ENCODE results near the gene CMTM2.
"Not testable (repeated sequence)": the region's sequence is repeated elsewhere in the genome, so short reads cannot be mapped to it uniquely, and the experiment has no call there.

CMTM2 gene

DNA sequence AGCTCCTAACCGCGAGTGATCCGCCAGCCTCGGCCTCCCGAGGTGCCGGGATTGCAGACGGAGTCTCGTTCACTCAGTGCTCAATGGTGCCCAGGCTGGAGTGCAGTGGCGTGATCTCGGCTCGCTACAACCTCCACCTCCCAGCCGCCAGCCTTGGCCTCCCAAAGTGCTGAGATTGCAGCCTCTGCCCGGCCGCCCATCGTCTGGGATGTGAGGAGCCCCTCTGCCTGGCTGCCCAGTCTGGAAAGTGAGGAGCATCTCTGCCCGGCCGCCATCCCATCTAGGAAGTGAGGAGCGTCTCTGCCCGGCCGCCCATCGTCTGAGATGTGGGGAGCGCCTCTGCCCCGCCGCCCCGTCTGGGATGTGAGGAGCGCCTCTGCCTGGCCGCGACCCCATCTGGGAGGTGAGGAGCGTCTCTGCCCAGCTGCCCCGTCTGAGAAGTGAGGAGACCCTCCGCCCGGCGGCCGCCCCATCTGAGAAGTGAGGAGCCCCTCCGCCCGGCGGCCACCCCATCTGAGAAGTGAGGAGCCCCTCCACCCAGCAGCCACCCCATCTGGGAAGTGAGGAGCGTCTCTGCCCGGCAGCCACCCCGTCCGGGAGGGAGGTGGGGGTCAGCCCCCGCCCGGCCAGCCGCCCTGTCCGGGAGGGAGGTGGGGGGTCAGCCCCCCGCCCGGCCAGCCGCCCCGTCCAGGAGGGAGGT, 51.4 kb downstream of the CMTM2 start:
- not testable (repeated sequence) for DNase-seq (ENCODE audit: low spot score)

DNA sequence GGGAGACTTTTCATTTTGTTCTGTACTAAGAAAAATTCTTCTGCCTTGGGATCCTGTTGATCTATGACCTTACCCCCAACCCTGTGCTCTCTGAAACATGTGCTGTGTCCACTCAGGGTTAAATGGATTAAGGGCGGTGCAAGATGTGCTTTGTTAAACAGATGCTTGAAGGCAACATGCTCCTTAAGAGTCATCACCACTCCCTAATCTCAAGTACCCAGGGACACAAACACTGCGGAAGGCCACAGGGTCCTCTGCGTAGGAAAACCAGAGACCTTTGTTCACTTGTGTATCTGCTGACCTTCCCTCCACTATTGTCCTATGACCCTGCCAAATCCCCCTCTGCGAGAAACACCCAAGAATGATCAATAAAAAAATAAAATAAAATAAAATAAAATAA, 52.3 kb downstream of the CMTM2 start:
- DNase-seq (ENCODE audit: low spot score) = not testable (repeated sequence)

DNA sequence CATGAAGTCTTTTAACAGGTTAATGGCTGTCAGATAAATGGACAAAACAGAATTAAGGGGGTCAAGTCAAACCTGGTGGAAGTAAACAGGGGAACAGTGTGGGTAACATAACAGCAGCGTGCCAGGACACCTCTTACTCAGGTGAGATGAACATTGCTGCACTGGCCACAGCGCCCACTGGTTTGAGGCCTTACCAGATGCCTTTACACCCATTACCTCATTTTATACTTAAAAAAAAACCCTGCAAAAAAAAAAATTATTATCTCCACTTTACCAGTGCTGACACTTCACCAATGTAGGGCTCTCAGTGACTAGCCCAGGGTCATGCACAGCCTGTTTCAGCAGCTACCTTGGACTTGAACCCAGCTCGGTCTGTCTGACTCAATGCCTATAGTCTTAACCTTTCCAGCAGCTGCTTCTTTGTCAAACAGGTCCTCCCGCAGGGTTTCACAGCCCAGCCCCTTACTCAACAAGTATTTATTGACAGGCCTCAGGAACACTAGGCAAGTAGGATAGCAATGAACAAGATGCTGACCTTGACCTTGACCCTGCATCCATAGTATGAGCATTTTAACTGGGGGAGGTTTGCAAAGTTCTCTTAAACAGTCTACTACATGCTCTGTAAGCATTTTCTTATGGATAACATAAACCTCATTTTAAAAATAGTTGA, 55.4 kb downstream of the CMTM2 start:
- DNase-seq (ENCODE audit: low spot score) = no peak

DNA sequence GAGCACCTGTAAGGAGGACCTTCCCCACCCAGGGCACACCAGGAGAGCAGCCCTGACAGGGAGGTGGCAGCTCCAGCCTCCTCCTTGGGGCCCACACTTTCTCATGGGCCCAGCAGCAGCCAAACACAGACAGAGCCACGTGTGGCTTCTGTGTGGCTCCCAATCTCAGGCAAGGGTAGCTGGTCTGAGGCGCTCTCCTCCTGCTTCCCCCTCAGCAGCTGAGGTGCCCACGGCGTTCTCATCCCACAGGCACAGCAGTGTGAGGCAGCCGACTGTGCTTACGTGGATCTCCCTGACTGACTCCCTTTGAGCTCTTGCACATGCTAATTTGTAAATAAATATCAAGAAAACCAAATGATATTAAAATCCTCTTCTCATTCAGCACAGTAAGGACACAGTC, 56.1 kb downstream of the CMTM2 start:
- DNase-seq (ENCODE audit: low spot score) = no peak

DNA sequence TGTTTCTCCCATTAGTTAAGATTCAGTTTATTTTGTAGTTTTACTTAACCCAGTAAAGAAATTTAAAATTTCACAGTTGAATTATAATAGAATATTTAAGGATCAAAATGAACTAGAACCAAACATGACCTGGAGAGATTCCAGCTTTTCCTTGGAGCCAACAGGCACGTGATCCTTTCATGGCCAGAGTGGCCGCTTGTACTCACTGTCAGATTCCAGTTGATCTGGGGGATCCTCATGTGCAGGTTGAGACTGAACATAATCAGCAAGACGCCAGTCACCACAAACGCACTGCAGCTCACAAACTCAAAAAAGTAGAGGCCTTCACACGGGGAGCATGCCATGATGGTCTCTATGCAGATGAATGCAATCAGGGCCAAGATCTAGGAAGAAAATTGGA, 56.9 kb downstream of the CMTM2 start:
- DNase-seq (ENCODE audit: low spot score) = no peak

DNA sequence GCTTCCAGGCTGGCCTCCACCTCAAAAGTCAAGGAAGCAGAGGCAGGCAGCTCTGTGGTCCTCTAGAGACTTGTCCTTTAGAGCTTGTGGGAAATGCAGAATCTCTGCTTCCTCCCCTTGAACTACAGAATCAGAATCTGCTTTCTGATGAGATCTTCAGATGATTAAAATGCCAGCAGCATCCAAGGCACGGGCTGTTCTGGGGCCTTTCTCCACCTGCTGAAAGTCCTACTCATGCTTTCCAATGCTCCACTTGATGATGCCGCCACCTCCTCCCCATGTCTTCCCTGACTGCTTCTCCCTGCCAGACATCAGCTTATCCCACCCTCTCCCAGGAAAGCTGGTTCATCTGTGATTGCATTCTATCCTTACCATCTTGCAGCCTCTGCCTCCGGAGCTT, 58.5 kb downstream of the CMTM2 start:
- DNase-seq (ENCODE audit: low spot score) = no peak
